Colonic mucosa (tissue), 4 donors: ENCODE results near the gene PNMA6E. TPM values are rescaled to one million over a fixed set of nuclear protein-coding genes. Genes with fewer than 3 reads are reported as not detected.

Experiments used
- DNase-seq: peaks from one replicate; pipeline ENCODE4 v3.0.0-alpha.2; 2020
- H3K27ac ChIP-seq: fragments of 200-600 bp; one replicate; pipeline ENCODE4 v1.8.0; 2021
- H3K27me3 ChIP-seq: fragments of 200-600 bp; one replicate; pipeline ENCODE4 v1.8.0; 2021
- H3K36me3 ChIP-seq: fragments of 200-600 bp; one replicate; pipeline ENCODE4 v1.8.0; 2021
- H3K4me1 ChIP-seq: fragments of 200-600 bp; one replicate; pipeline ENCODE4 v1.8.0; 2021; ENCODE audit warnings: mild to moderate bottlenecking
- H3K4me3 ChIP-seq: fragments of 200-600 bp; one replicate; pipeline ENCODE4 v1.8.0; 2021
- H3K9ac ChIP-seq, 2 donors: one replicate each; pipeline ENCODE4 v1.7.0; 2013; ENCODE audit warnings: control low read depth in 2 of 2, low read depth in 2 of 2, low read length in 2 of 2
- H3K9me3 ChIP-seq: fragments of 200-600 bp; one replicate; pipeline ENCODE4 v1.8.0; 2021
- CTCF ChIP-seq: fragments of 200-600 bp; IDR thresholded peaks from one replicate; pipeline ENCODE4 v1.8.0; 2022; ENCODE audit warnings: antibody characterized with exemption, mild to moderate bottlenecking
- intact Hi-C: fragments of 100-400 bp; cut with DNase I; formaldehyde crosslinking; loops from one replicate; pipeline ENCODE4 v1.14.1; 2022
- total RNA-seq, 2 donors: library from RNA; stranded (reverse); fragmentation: NEBNext Ultra II Directional in 1 of 2; extraction: Animal tissue kit (Norgen Biotek cat#: 25700) in 1 of 2; gene quantifications; one replicate each; pipeline ENCODE4 v1.2.1, GENCODE V29; 2021
- donor health status: healthy.
- donor health status: DM: no; HTN: no; CAD: no.
- donor health status: DM: no; HTN: no; CAD: no.

PNMA6E gene
- total RNA-seq, 2 donors from 2014 or later: not detected

GRCh38 chrX:153398275-153398960, 2.7 kb downstream of the PNMA6E start:
- DNase-seq: no peak
- no peaks in the 10 kb centered on the region for H3K4me1 ChIP-seq

GRCh38 chrX:153397256-153397960, 3.7 kb downstream of the PNMA6E start:
- intact Hi-C loops: no loop called here
- Histone ChIP-seq H3K27me3 (no peaks in the 10 kb centered on the region), H3K27ac (no peak overlapping the region), H3K4me1 (no peaks in the 10 kb centered on the region), H3K9me3 (no peaks in the 10 kb centered on the region), H3K9ac (no peak overlapping the region), H3K36me3 (no peaks in the 10 kb centered on the region), H3K4me3 (no peak overlapping the region)
- no peak for DNase-seq
- no peak for TF ChIP-seq CTCF

More at GRCh38 chrX:153398275-153398960, 2.7 kb downstream of the PNMA6E start:
- intact Hi-C loops: no loop called here
- Histone ChIP-seq H3K9ac (no peak overlapping the region), H3K9me3 (no peaks in the 10 kb centered on the region), H3K27ac (no peak overlapping the region), H3K36me3 (no peaks in the 10 kb centered on the region), H3K27me3 (no peaks in the 10 kb centered on the region), H3K4me3 (no peak overlapping the region)
- TF ChIP-seq CTCF: no peak

- no peak for DNase-seq
- H3K27ac ChIP-seq: no peak overlapping the region
- no peaks in the 10 kb centered on the region for H3K36me3 ChIP-seq
- TF ChIP-seq CTCF: no peak
- no peak overlapping the region for H3K9ac ChIP-seq
- H3K27me3 ChIP-seq: no peaks in the 10 kb centered on the region
- H3K4me1 ChIP-seq: no peaks in the 10 kb centered on the region
- H3K9me3 ChIP-seq: no peaks in the 10 kb centered on the region
- no peak overlapping the region for H3K4me3 ChIP-seq
- intact Hi-C loops: no loop called here
These were observed 4.6 kb downstream of the PNMA6E start for GRCh38 chrX:153396320-153397195.

- Histone ChIP-seq H3K36me3 (no peaks in the 10 kb centered on the region), H3K9ac (no peak overlapping the region), H3K27ac (no peak overlapping the region), H3K9me3 (no peaks in the 10 kb centered on the region), H3K4me3 (no peak overlapping the region), H3K27me3 (no peaks in the 10 kb centered on the region), H3K4me1 (no peaks in the 10 kb centered on the region)
- DNase-seq: no peak
- intact Hi-C loops: no loop called here
- no peak for TF ChIP-seq CTCF
These were observed 5.4 kb downstream of the PNMA6E start for GRCh38 chrX:153395613-153396319.

- intact Hi-C loops: no loop called here
- Histone ChIP-seq H3K9me3 (no peaks in the 10 kb centered on the region), H3K4me3 (no peak overlapping the region), H3K36me3 (no peaks in the 10 kb centered on the region), H3K4me1 (no peaks in the 10 kb centered on the region), H3K27ac (no peak overlapping the region), H3K9ac (no peak overlapping the region), H3K27me3 (no peaks in the 10 kb centered on the region)
- DNase-seq: no peak
- TF ChIP-seq CTCF: no peak
These were observed 6.5 kb downstream of the PNMA6E start for GRCh38 chrX:153394612-153395011.
